HG03139 (cell line): Measurements from ENCODE around the gene DGKH.
A peak's percentile ranks its signal among the peaks of the same experiment; 100 is the strongest.

Experiments used
- ATAC-seq: cut with Tn5 transposase; IDR thresholded peaks from one replicate; pipeline ENCODE4 v1.9.1; 2021; ENCODE audit not compliant: unreplicated experiment

The DGKH gene

GRCh38 chr13:42272115-42272803 lies 223.8 kb downstream of the DGKH start, which contains the start of gene AKAP11:
Gene AKAP11, plus strand, starts transcription at chr13:42272152. Its CDS starts 14,197 bp downstream, at chr13:42286349.
- peak; percentile 18 for ATAC-seq

- ATAC-seq, result no peak
Measured at GRCh38 chr13:42272804-42273175, 224.3 kb downstream of the DGKH start.

GRCh38 chr13:42274386-42275097 lies 226.1 kb downstream of the DGKH start:
- no peak for ATAC-seq

GRCh38 chr13:42275098-42275471 lies 226.6 kb downstream of the DGKH start:
- ATAC-seq, result no peak

GRCh38 chr13:42275506-42275905 lies 227.1 kb downstream of the DGKH start:
- no peak for ATAC-seq

- ATAC-seq, result no peak
Measured at GRCh38 chr13:42276683-42277082, 228.2 kb downstream of the DGKH start.

- ATAC-seq, result no peak
Measured at GRCh38 chr13:42277618-42278276, 229.3 kb downstream of the DGKH start.

- ATAC-seq, result no peak
Measured at GRCh38 chr13:42279080-42279479, 230.6 kb downstream of the DGKH start.

GRCh38 chr13:42279986-42280385 lies 231.5 kb downstream of the DGKH start:
- ATAC-seq, result no peak

GRCh38 chr13:42280537-42280936 lies 232.1 kb downstream of the DGKH start:
- no peak for ATAC-seq

GRCh38 chr13:42283574-42283973 lies 235.1 kb downstream of the DGKH start:
- ATAC-seq, result no peak

- no peak for ATAC-seq
Measured at GRCh38 chr13:42284068-42284467, 235.6 kb downstream of the DGKH start.
